SW480 (cell line): Measurements from ENCODE around the gene EDA.
"Not testable (repeated sequence)": the region's sequence is repeated elsewhere in the genome, so short reads cannot be mapped to it uniquely, and the experiment has no call there.

Source experiments
- DNase-seq: peaks from one replicate; pipeline ENCODE4 v3.0.0-alpha.2; 2016; ENCODE audit warnings: low spot score

Gene EDA

GRCh38 chrX:69959712-69960111 lies 343.8 kb downstream of the EDA start:
- DNase-seq = no peak

DNA sequence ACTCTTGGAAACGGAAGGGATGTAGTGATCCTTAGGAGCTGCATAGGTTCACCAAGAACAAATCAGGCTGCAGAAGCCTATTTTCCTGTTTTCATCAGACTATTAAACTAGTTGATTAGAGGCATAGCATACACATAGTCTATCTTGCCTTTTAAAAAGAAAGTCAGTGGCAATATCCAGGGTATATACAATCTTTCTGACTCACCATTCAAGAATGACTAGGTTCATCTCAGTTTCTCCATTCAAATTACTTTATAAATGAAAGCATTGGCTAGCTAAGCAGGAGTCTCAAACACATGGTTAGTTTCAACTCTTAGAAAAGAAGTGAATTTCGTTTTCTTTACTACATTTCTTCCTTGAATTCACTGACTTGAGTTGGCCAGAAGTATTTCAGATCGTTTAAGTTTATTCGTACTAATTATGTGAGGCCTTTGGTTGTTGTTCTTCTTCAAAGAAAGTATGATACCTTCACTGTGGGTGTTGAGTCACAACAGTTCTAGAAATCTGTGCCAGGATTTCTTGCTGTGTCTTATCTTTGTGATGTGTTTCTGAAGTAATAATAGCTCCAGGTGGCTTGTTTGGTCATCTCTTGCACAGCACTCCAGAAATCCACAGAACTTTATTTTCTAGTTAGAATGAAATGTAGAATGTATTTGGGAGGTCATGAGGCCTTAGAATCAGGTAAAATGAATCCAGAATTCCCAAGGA lies 345.6 kb downstream of the EDA start:
- DNase-seq = no peak

GRCh38 chrX:69968950-69969349 lies 353.0 kb downstream of the EDA start:
- DNase-seq = no peak

- DNase-seq = no peak
Measured at GRCh38 chrX:69969460-69969859, 353.5 kb downstream of the EDA start.

GRCh38 chrX:69987691-69988090 lies 371.8 kb downstream of the EDA start:
- no peak for DNase-seq

- DNase-seq = no peak
Measured at GRCh38 chrX:69988955-69989394, 373.1 kb downstream of the EDA start.

DNA sequence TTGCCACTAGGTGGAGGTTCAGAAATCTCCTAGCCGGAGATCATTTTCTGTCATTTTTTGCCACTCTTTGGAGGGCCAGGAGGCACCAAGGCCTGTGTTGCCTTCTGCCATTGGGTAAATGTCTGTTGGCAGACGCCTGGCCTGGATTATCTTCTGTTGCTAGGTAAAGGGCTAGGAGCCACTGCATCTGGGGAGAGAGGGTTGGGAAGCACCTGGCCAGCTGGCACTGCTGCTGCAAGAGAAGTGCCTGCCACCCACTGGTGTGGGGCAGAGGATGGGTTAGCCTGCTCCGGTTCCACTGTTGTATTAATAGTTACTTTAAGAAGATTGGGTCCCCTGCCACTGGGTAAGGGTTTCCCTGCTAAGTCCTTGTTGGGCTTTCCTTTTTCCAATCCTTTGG lies 375.8 kb downstream of the EDA start:
- no peak for DNase-seq

GRCh38 chrX:69993494-69993893 lies 377.6 kb downstream of the EDA start:
- no peak for DNase-seq

DNA sequence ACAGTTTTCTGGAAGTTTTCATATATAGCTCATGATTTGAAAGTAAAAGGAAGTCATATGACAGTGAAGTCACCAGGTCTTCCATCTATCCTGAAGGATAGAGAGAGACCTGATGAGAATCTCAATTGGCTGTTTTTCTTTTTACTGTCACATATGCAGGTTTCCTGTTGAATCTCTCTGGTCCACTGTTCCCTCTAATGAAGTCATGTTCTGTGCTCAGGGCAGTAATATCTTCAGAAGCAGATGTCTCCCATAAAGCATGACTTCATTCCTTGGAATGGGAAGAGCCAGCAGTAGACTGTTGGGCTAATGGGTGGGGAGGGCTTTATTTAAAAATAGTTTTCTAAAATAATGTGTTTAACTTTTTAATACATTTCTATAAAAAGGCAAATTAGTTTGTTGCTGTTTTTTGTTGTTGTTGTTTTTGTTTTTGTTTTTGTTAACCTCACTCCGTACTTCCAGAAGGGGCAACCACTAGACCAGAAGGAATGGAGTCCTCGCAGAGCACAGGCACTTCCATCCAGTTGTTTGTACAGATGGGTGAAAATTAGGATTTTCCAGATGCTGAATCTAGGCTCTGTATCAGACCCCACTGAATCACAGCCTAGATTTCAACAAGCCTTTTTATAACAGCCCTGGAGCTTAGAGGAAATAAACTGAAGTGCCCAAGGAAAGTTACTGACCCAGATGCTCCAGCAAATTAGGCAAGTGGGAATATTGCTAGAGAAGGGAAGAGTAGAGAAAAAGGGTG lies 379.6 kb downstream of the EDA start:
- DNase-seq = no peak

DNA sequence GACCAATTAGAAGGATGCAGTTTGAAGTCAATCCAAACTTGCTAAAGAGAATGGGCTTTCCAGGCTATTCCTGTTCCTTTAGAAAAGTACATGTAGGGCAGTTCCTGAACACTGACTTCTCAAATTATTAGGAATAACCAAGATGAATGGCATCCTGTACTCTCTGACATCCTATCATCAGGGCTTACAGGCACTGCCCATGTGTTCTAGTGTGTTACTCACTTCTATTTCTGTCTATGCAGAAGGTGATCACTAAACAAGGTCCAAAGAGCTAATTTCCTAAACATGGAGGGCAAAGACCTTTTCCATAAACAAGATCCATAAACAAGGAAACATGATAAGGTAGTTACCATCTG lies 380.2 kb downstream of the EDA start:
- DNase-seq = no peak

DNA sequence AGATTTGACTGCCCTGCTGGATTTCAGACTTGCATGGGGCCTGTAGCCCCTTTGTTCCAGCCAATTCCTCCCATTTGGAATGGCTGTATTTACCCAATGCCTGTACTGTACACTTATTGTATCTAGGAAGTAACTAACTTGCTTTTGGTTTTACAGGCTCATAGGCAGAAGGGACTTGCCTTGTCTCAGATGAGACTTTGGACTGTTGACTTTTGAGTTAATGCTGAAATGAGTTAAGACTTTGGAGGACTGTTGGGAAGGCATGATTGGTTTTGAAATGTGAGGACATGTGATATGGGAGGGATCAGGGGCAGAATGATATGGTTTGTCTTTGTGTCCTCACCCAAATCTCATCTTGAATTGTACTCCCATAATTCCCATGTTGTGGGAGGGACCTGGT lies 382.4 kb downstream of the EDA start:
- not testable (repeated sequence) for DNase-seq

DNA sequence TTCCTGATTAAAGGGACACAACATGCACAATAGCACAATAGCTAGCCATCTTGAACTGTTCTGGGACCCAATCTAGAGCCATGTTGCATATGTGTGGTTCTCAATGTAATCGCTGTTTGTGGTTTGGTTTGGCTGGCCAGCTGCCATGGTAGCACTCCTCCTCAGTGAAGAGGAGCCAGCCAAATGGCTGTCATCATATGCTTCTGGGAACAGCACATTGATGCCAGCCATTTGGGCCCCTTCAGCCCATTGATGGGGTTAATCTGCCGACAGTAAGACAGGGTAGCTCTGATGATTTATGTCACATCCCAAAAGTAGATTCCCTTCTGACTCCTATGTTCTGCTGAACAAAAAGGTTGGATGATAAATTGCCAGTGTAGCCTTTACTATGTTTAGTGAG lies 385.4 kb downstream of the EDA start:
- DNase-seq = no peak

- DNase-seq = no peak
Measured at GRCh38 chrX:70001708-70002341, 385.9 kb downstream of the EDA start.

DNA sequence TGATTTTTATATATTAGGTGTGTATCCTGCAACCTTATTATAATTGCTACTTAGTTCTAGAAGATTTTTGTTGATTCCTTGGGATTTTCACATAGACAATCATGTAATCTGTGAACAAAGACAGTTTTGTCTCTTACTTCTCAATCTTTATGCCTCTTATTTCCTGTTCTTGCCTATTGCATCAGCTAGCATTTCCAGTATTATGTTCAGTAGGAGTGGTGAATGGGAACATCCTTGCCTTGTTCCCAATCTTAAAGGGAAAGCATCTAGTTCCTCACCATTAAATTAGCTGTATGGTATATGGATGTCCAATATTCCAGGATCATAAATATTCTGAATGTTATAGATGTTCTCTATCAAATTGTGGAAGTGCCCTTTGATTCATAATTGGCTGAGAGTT lies 392.0 kb downstream of the EDA start:
- no peak for DNase-seq

- no peak for DNase-seq
Measured at GRCh38 chrX:70009049-70009448, 393.1 kb downstream of the EDA start.

DNA sequence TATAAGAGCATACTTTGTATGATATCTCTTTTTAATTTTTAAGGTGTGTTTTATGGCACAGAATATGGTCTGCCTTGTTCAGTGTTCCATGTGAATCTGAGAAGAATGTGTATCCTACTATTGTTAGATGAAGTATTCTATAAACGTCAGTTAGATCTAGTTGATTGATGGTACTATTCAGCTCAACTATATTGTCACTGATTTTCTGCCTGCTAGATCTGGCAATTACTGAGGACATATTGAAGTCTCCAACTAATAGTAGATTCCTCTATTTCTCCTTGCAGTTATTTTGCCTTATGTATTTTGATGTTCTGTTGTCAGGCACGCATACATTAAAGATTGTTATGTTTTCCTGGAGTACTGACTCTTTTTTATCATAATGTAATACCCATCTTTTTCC lies 394.1 kb downstream of the EDA start:
- DNase-seq = no peak

DNA sequence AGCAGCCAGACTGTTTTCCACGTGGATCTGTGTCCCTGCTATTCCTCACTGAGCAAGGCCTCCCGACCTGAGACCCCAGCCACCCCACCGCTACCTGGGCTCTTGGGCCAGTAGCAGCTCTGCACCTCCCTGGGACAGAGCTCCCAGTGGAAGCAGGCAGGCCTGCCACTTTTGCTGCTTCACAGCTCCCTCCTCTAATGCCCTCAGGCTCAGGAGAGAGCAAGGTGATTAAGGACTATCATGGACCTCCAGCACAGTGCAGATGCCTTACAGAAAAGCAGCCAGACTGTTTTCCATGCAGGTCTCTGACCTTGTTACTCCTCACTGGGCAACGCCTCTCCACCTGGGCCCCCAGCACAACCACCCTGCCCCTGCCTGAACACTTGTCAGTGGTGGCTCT lies 396.8 kb downstream of the EDA start:
- no peak for DNase-seq

- DNase-seq = no peak
Measured at GRCh38 chrX:70013466-70014381, 397.8 kb downstream of the EDA start.

GRCh38 chrX:70016513-70016912 lies 400.6 kb downstream of the EDA start:
- DNase-seq = no peak

DNA sequence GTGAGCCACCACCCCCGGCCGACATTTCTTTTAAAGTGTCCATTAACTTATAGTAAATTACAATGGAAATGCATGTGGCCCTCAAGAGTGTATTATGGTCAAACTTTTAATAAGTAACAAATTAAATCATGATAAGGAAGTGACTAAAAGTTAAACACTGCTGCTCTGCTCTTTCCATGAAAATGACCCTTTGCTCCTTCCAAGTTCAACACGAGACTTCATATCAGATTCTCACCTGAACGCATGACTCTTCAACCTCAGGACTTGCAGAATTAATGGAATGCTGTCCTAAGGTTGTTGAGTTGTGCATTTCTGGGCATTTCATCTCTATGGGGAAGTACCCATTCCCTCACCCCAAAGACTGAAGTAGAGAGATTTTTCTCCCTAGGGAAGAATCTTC lies 406.7 kb downstream of the EDA start:
- DNase-seq = no peak

- DNase-seq = no peak
Measured at GRCh38 chrX:70025464-70025863, 409.6 kb downstream of the EDA start.

DNA sequence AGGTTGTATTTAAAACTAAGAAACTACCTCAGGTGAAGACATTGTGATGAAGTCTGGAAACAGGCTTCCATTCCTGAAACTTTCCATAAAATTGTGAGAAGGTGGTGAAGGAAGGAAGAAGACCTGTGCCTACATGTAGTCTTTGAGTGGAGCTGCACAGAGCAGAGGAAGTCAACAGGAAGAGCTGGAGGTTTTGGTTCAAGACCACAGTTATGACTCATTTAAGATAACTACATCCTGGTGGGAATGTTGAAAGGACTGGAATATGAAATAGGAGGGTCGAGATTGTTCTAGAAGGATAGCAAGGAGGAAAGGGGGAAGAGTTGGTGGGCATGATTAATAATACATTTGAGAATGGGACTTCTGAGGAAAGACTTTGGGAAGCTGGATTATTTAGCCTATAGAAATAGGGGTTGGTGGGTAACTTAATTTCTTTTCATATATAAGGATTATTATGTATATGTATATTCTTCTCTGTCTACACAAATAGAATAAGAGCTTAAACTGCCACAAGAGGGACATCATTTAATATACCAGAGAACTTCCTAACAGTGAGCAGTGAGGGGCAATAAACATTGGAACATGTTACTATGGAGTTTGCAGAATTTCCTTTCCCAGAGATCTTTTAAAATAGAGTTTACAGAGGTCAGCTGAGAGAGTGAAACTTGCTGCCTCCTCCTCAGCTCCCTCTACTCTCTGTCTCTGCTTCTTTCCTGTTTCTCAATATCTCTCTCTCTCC lies 410.4 kb downstream of the EDA start:
- DNase-seq = no peak
